SK-N-SH (cell line): ENCODE data around the gene IER2. TPM values are rescaled to one million over a fixed set of nuclear protein-coding genes. Genes with fewer than 3 reads are reported as not detected.

ENCODE experiments used
- CTCF ChIA-PET: fragments of 300-600, 350-600 bp; formaldehyde crosslinking; extraction: SDS; loops from one replicate; lab custom pipeline; 2021; lab: Yijun Ruan, JAX
- POLR2A ChIA-PET: fragments of 350-600 bp; sonication (Branson Sonifier 250); formaldehyde crosslinking; extraction: SDS; loops from one replicate; lab custom pipeline; 2020; ENCODE audit warnings: antibody characterized with exemption, inconsistent platforms; lab: Yijun Ruan, JAX
- DNase-seq: peaks from one replicate; pipeline ENCODE4 v3.0.0; 2012
- H2AFZ ChIP-seq: fragments of 200-600 bp; sonication (generic); 2 replicates; pipeline ENCODE4 v1.8.1; 2016; ENCODE audit warnings: antibody characterized with exemption, mild to moderate bottlenecking, low read depth
- H3F3A ChIP-seq: fragments of 200-600 bp; sonication (generic); replicated peaks from 2 replicates; pipeline ENCODE3; 2016; ENCODE audit warnings: antibody characterized with exemption, mild to moderate bottlenecking; ENCODE audit not compliant: insufficient read depth
- H3K27ac ChIP-seq, 2 experiments: fragments of 200-500 bp in 1 of 2; fragments of 200-600 bp in 1 of 2; sonication (Bioruptor generic) in 1 of 2; sonication (generic), shearing (Covaris generic) in 1 of 2; 2 replicates each; pipeline versions ENCODE4 v1.5.1 to v1.6.1; 2014 to 2016; ENCODE audit warnings: low read depth in 2 of 2, inconsistent platforms in 1 of 2, low read length in 1 of 2, mild to moderate bottlenecking in 1 of 2, mixed read lengths in 1 of 2
- H3K27me3 ChIP-seq: fragments of 200-600 bp; sonication (generic), shearing (Covaris generic); 2 replicates; pipeline ENCODE4 v1.6.1; 2016; ENCODE audit warnings: mixed run types; ENCODE audit not compliant: insufficient read depth
- H3K36me3 ChIP-seq, 2 experiments: fragments of 200-500 bp in 1 of 2; fragments of 200-600 bp in 1 of 2; sonication (Bioruptor generic) in 1 of 2; sonication (generic) in 1 of 2; replicated peaks in 1 of 2; 2 replicates each; pipeline versions ENCODE3 to v1.5.1; 2014 to 2016; ENCODE audit warnings: low read length in 1 of 2, mild to moderate bottlenecking in 1 of 2; ENCODE audit not compliant: insufficient read depth in 2 of 2, control insufficient read depth in 1 of 2
- H3K4me1 ChIP-seq, 2 experiments: fragments of 200-500 bp in 1 of 2; fragments of 200-600 bp in 1 of 2; sonication (Bioruptor generic) in 1 of 2; sonication (generic), shearing (Covaris generic) in 1 of 2; 2 replicates each; pipeline versions ENCODE4 v1.5.1 to v1.6.1; 2014 to 2016; ENCODE audit warnings: low read depth in 1 of 2, low read length in 1 of 2, mixed run types in 1 of 2; ENCODE audit not compliant: insufficient read depth in 2 of 2, control insufficient read depth in 1 of 2
- H3K4me2 ChIP-seq: fragments of 200-600 bp; sonication (generic), shearing (Covaris generic); 2 replicates; pipeline ENCODE4 v1.6.1; 2017; ENCODE audit warnings: mixed run types
- H3K4me3 ChIP-seq, 2 experiments: fragments of 200-500 bp in 1 of 2; fragments of 200-600 bp in 1 of 2; sonication (Bioruptor generic) in 1 of 2; sonication (generic), shearing (Covaris generic) in 1 of 2; 2 replicates each; pipeline versions ENCODE4 v1.5.1 to v1.8.1; 2014 to 2016; ENCODE audit warnings: low read depth in 2 of 2, inconsistent platforms in 1 of 2, low read length in 1 of 2, mild to moderate bottlenecking in 1 of 2, mixed read lengths in 1 of 2, moderate library complexity in 1 of 2
- H3K79me2 ChIP-seq: fragments of 200-600 bp; sonication (generic); 2 replicates; pipeline ENCODE4 v1.8.1; 2017; ENCODE audit warnings: mild to moderate bottlenecking; ENCODE audit not compliant: insufficient read depth
- H3K9ac ChIP-seq: fragments of 200-600 bp; sonication (generic); 2 replicates; pipeline ENCODE4 v1.6.1; 2017; ENCODE audit warnings: mixed run types
- H3K9me2 ChIP-seq: fragments of 200-600 bp; sonication (generic); 2 replicates; pipeline ENCODE4 v1.6.1; 2017; ENCODE audit warnings: mixed run types
- H3K9me3 ChIP-seq: fragments of 200-600 bp; sonication (generic); 2 replicates; pipeline ENCODE4 v1.6.1; 2017; ENCODE audit warnings: mixed run types, mild to moderate bottlenecking, moderate library complexity
- H4K20me1 ChIP-seq: fragments of 200-600 bp; sonication (generic); 2 replicates; pipeline ENCODE4 v1.6.1; 2017; ENCODE audit warnings: mild to moderate bottlenecking, mixed run types; ENCODE audit not compliant: insufficient read depth
- ELF1 ChIP-seq: IDR thresholded peaks from 2 replicates; pipeline ENCODE4 v1.4.0; 2012
- FOXJ3 ChIP-seq: sonication (generic); formaldehyde crosslinking; IDR thresholded peaks from 2 replicates; pipeline ENCODE4 v1.5.1; 2020; ENCODE audit warnings: mild to moderate bottlenecking, missing genetic modification reagents
- RAD21 ChIP-seq: IDR thresholded peaks from 2 replicates; pipeline ENCODE4 v1.6.1; 2012; ENCODE audit warnings: mild to moderate bottlenecking, low read length
- WGBS: methylation state at CpG from one replicate; pipeline ENCODE4 v1.1.6; 2017; ENCODE audit warnings: low lambda C conversion rate; 5-methylcytosine and 5-hydroxymethylcytosine counted together
- polyA plus RNA-seq, 3 experiments: library from polyadenylated mRNA; depleted of rRNA; stranded (reverse); fragments of >200 nt; gene quantifications; 2 replicates each; pipeline ENCODE4 v1.2.3, GENCODE V29; 2012
- TF ChIP-seq, protein P1 (sequence below): fragments of 200-600 bp; sonication (generic); IDR thresholded peaks from 2 replicates; pipeline ENCODE4 v1.6.1; 2017; ENCODE audit warnings: antibody characterized with exemption, mild to moderate bottlenecking, moderate library complexity
- TF ChIP-seq, protein P2 (sequence below): IDR thresholded peaks from 2 replicates; pipeline ENCODE4 v1.4.0; 2012; ENCODE audit warnings: low read depth

IER2 gene
- polyA plus RNA-seq, 1 of the 3 experiments (the other 2 are of a cell fraction): 115 TPM

DNA sequence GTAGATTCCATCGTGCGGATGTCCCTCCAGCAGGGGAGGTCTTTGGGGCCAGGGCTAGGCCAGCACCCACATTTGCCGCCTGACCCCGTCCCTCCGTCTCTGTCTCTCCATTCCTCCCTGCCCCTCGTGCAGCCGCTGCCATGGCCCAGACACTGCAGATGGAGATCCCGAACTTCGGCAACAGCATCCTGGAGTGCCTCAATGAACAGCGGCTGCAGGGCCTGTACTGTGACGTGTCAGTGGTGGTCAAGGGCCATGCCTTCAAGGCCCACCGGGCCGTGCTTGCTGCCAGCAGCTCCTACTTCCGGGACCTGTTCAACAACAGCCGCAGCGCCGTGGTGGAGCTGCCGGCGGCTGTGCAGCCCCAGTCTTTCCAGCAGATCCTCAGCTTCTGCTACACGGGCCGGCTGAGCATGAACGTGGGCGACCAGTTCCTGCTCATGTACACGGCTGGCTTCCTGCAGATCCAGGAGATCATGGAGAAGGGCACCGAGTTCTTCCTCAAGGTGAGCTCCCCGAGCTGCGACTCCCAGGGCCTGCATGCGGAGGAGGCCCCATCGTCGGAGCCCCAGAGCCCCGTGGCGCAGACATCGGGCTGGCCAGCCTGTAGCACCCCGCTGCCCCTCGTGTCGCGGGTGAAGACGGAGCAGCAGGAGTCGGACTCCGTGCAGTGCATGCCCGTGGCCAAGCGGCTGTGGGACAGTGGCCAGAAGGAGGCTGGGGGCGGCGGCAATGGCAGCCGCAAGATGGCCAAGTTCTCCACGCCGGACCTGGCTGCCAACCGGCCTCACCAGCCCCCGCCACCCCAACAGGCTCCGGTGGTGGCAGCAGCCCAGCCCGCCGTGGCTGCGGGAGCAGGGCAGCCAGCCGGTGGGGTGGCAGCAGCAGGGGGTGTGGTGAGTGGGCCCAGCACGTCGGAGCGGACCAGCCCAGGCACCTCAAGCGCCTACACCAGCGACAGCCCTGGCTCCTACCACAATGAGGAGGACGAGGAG, 14.8 kb upstream of the IER2 start:
- WGBS: 98% methylated on average over 8 of the region's 60 CpGs
- no peak overlapping the region for H3K4me2 ChIP-seq
- peaks cover 54% of the 10 kb centered on the region for H3K79me2 ChIP-seq
- peaks cover 48% of the 10 kb centered on the region for H4K20me1 ChIP-seq
- H3K9ac ChIP-seq: no peak overlapping the region
- no peak overlapping the region for H3K4me3 ChIP-seq
- H3K9me3 ChIP-seq: no peaks in the 10 kb centered on the region
- no peak overlapping the region for H3K27ac ChIP-seq
- no peak for DNase-seq
- no peaks in the 10 kb centered on the region for H3K9me2 ChIP-seq
- H3K36me3 ChIP-seq: peaks cover 5 to 43% of the 10 kb centered on the region in 2 experiments
- CTCF ChIA-PET: no interaction called here
- TF ChIP-seq FOXJ3 (no peak), ELF1 (no peak)
- TF ChIP-seq, protein P1, sequence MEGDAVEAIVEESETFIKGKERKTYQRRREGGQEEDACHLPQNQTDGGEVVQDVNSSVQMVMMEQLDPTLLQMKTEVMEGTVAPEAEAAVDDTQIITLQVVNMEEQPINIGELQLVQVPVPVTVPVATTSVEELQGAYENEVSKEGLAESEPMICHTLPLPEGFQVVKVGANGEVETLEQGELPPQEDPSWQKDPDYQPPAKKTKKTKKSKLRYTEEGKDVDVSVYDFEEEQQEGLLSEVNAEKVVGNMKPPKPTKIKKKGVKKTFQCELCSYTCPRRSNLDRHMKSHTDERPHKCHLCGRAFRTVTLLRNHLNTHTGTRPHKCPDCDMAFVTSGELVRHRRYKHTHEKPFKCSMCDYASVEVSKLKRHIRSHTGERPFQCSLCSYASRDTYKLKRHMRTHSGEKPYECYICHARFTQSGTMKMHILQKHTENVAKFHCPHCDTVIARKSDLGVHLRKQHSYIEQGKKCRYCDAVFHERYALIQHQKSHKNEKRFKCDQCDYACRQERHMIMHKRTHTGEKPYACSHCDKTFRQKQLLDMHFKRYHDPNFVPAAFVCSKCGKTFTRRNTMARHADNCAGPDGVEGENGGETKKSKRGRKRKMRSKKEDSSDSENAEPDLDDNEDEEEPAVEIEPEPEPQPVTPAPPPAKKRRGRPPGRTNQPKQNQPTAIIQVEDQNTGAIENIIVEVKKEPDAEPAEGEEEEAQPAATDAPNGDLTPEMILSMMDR: no peak
- TF ChIP-seq, protein P2, sequence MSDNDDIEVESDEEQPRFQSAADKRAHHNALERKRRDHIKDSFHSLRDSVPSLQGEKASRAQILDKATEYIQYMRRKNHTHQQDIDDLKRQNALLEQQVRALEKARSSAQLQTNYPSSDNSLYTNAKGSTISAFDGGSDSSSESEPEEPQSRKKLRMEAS: no peak
- H3F3A ChIP-seq: peaks cover 24% of the 10 kb centered on the region
- no peak overlapping the region for H2AFZ ChIP-seq
- POLR2A ChIA-PET: no interaction called here
- peaks cover 0 to 15% of the 10 kb centered on the region in 2 experiments; a peak in 2 of 4 replicates for H3K4me1 ChIP-seq
- H3K27me3 ChIP-seq: no peaks in the 10 kb centered on the region

DNA sequence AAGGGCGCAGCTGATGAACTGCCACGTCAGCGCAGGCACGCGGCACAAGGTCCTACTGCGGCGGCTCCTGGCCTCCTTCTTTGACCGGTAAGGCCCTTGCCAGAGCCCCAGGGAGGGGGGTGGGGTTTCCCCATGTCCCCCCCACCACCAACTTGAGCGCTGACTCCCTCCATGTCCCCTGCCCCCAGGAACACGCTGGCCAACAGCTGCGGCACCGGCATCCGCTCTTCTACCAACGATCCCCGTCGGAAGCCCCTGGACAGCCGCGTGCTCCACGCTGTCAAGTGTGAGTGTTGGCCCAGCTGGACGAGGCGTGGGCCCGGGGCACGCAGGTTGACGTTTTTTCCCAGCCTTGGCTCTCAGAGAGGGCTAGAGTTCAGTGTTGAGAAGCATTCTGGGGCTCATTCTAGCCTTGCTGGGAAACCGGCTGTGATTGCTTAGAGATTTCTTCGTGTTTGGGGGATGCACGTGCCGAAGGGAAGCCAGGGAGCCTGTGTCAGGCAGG, 12.9 kb upstream of the IER2 start:
- Histone ChIP-seq H3K79me2 (peaks cover 38% of the 10 kb centered on the region), H3K9ac (no peak overlapping the region)
- CTCF ChIA-PET: no interaction called here
- 93% methylated on average over 27 of the region's 28 CpGs for WGBS
- TF ChIP-seq RAD21 (no peak), FOXJ3 (no peak)
- TF ChIP-seq, all 33 proteins: peak for 0
- Histone ChIP-seq H3K9me2 (no peaks in the 10 kb centered on the region), H2AFZ (no peak overlapping the region), H3K4me3 (no peak overlapping the region), H3K4me1 (peaks cover 0 to 6% of the 10 kb centered on the region in 2 experiments; a peak in 1 of 4 replicates), H3K36me3 (peaks cover 6 to 43% of the 10 kb centered on the region in 2 experiments), H3K4me2 (no peak overlapping the region), H4K20me1 (peaks cover 28% of the 10 kb centered on the region), H3K27me3 (no peaks in the 10 kb centered on the region), H3K9me3 (no peaks in the 10 kb centered on the region), H3K27ac (no peak overlapping the region), H3F3A (peaks cover 8% of the 10 kb centered on the region)
- POLR2A ChIA-PET: interaction anchor here (0.7 kb wide), 1 partner anchor 13 kb away, joined by 3 read pairs; the partner anchor contains the start of genes IER2 and STX10
- DNase-seq: no peak
